Forelimb muscle (tissue), 1 donor: ENCODE results near the gene ZNF592. TPM values are rescaled to one million over a fixed set of nuclear protein-coding genes. Genes with fewer than 3 reads are reported as not detected.

ENCODE experiments used
- DNase-seq: peaks from one replicate; pipeline ENCODE4 v3.0.0-alpha.2; 2013; ENCODE audit warnings: low read depth
- polyA plus RNA-seq: library from polyadenylated mRNA; unstranded; fragments of 120-200 nt; gene quantifications from one replicate; pipeline ENCODE4 v1.2.1, GENCODE V29; 2013; ENCODE audit not compliant: insufficient read length

ZNF592 gene
- polyA plus RNA-seq, 1 donor, result 22.2 TPM

GRCh38 chr15:84778194-84778593 lies 29.8 kb downstream of the ZNF592 start:
- DNase-seq, result no peak

- DNase-seq, result no peak
These were observed 32.1 kb downstream of the ZNF592 start for GRCh38 chr15:84780492-84780891.

- no peak for DNase-seq
These were observed 33.1 kb downstream of the ZNF592 start for GRCh38 chr15:84781495-84781894.

- no peak for DNase-seq
These were observed 34.0 kb downstream of the ZNF592 start for GRCh38 chr15:84782346-84782745.

GRCh38 chr15:84783493-84784251 lies 35.3 kb downstream of the ZNF592 start:
- no peak for DNase-seq

GRCh38 chr15:84784262-84784661 lies 35.9 kb downstream of the ZNF592 start:
- no peak for DNase-seq

- DNase-seq, result no peak
These were observed 36.7 kb downstream of the ZNF592 start for GRCh38 chr15:84785053-84785452.

GRCh38 chr15:84788500-84788899 lies 40.1 kb downstream of the ZNF592 start:
- no peak for DNase-seq

- no peak for DNase-seq
These were observed 41.4 kb downstream of the ZNF592 start for GRCh38 chr15:84789762-84790161.

GRCh38 chr15:84790676-84791075 lies 42.3 kb downstream of the ZNF592 start:
- no peak for DNase-seq

- DNase-seq, result no peak
These were observed 43.4 kb downstream of the ZNF592 start for GRCh38 chr15:84791763-84792162.

- no peak for DNase-seq
These were observed 45.2 kb downstream of the ZNF592 start for GRCh38 chr15:84793431-84794161.

- no peak for DNase-seq
These were observed 45.8 kb downstream of the ZNF592 start for GRCh38 chr15:84794162-84794547.

GRCh38 chr15:84795186-84795585 lies 46.8 kb downstream of the ZNF592 start:
- DNase-seq, result no peak

- DNase-seq, result no peak
These were observed 48.8 kb downstream of the ZNF592 start for GRCh38 chr15:84797212-84797611.

- no peak for DNase-seq
These were observed 49.4 kb downstream of the ZNF592 start for GRCh38 chr15:84797801-84798200.

- no peak for DNase-seq
These were observed 50.1 kb downstream of the ZNF592 start for GRCh38 chr15:84798436-84798946.

- no peak for DNase-seq
These were observed 51.3 kb downstream of the ZNF592 start for GRCh38 chr15:84799511-84800187.

GRCh38 chr15:84800365-84800806 lies 52.0 kb downstream of the ZNF592 start:
- DNase-seq, result no peak

GRCh38 chr15:84804005-84804900 lies 55.9 kb downstream of the ZNF592 start:
- no peak for DNase-seq

- DNase-seq, result no peak
These were observed 56.8 kb downstream of the ZNF592 start for GRCh38 chr15:84805221-84805620.
